K562 (cell line): ENCODE data around the gene THADA. TPM values are rescaled to one million over a fixed set of nuclear protein-coding genes. Genes with fewer than 3 reads are reported as not detected.

Source experiments
- BRF1 ChIP-seq: IDR thresholded peaks from 3 replicates; pipeline ENCODE4 v1.6.1; 2011; ENCODE audit warnings: borderline replicate concordance, mild to moderate bottlenecking; ENCODE audit not compliant: insufficient read length; ENCODE audit errors: extremely low read depth
- DPF2 ChIP-seq: fragments of 450-650 bp; IDR thresholded peaks from 2 replicates; pipeline ENCODE4 v1.6.1; 2016
- ELF2 ChIP-seq: fragments of 250-450 bp; sonication (Bioruptor Pico); IDR thresholded peaks from 2 replicates; pipeline ENCODE4 v1.5.0; 2021; ENCODE audit warnings: mild to moderate bottlenecking
- ILF3 ChIP-seq: fragments of 450-650 bp; IDR thresholded peaks from 2 replicates; pipeline ENCODE4 v1.6.1; 2018; ENCODE audit warnings: antibody characterized with exemption, mild to moderate bottlenecking, moderate library complexity, borderline replicate concordance
- NCOA1 ChIP-seq: fragments of 450-650 bp; IDR thresholded peaks from 2 replicates; pipeline ENCODE4 v1.6.1; 2016; ENCODE audit warnings: low read depth
- NFATC3 ChIP-seq: fragments of 450-650 bp; IDR thresholded peaks from 2 replicates; pipeline ENCODE4 v1.6.1; 2017; ENCODE audit warnings: mild to moderate bottlenecking
- POLR3A ChIP-seq: IDR thresholded peaks from 2 replicates; pipeline ENCODE4 v1.6.1; 2011; ENCODE audit warnings: borderline replicate concordance, mild to moderate bottlenecking, moderate library complexity; ENCODE audit not compliant: insufficient read length, insufficient read depth; ENCODE audit errors: extremely low read depth
- SAFB ChIP-seq: fragments of 200-400 bp; formaldehyde crosslinking; IDR thresholded peaks from 2 replicates; pipeline ENCODE4 v1.6.1; 2017; ENCODE audit warnings: low read depth, low read length, borderline replicate concordance
- SMAD1 ChIP-seq: fragments of 150-350 bp; IDR thresholded peaks from 2 replicates; pipeline ENCODE4 v1.6.1; 2014; ENCODE audit warnings: low read length, low read depth; ENCODE audit not compliant: partially characterized antibody
- STAT5B ChIP-seq: fragments of 250-450 bp; sonication (Bioruptor Pico); IDR thresholded peaks from 2 replicates; pipeline ENCODE4 v1.8.0; 2021; ENCODE audit warnings: mild to moderate bottlenecking, inconsistent platforms
- TEAD1 ChIP-seq, 2 experiments: fragments of 450-650 bp in 1 of 2; sonication (generic) in 1 of 2; formaldehyde crosslinking; IDR thresholded peaks; 2 replicates each; pipeline versions ENCODE4 v1.4.0 to v1.8.0; 2020 to 2022; ENCODE audit warnings: mild to moderate bottlenecking in 2 of 2, missing genetic modification reagents in 1 of 2
- TSC22D4 ChIP-seq: fragments of 450-650 bp; IDR thresholded peaks from 2 replicates; pipeline ENCODE4 v1.6.1; 2016; ENCODE audit warnings: missing genetic modification characterization, missing biosample characterization, control low read depth
- ZNF239 ChIP-seq: fragments of 250-450 bp; sonication (Bioruptor Pico); IDR thresholded peaks from 2 replicates; pipeline ENCODE4 v1.4.0; 2020; ENCODE audit warnings: mild to moderate bottlenecking
- ZNF77 ChIP-seq: fragments of 250-450 bp; sonication (Bioruptor Pico); IDR thresholded peaks from 2 replicates; pipeline ENCODE4 v1.5.0; 2020
- polyA plus RNA-seq, 8 experiments: library from polyadenylated mRNA; depleted of rRNA in 4 of 8; stranded (reverse) in 5 of 8; unstranded in 3 of 8; fragments of >200 nt; fragmentation: Nextera tagmentation in 2 of 8; fragmentation: Illumina TruSeq in 1 of 8; extraction: Ambion mirVana in 2 of 8; extraction: Trizol in 1 of 8; gene quantifications; 2 replicates each; pipeline versions ENCODE4 v1.2.1 to v1.2.3, GENCODE V29; 2011 to 2014; ENCODE audit warnings: inconsistent platforms in 1 of 8, missing spikeins in 1 of 8
- total RNA-seq, 7 experiments: library from RNA; depleted of rRNA in 6 of 7; stranded (reverse); fragments of >200 nt in 6 of 7; fragmentation: Illumina TruSeq in 2 of 7; extraction: Trizol in 2 of 7; gene quantifications; 2 replicates each; pipeline versions ENCODE4 v1.2.1 to v1.2.3, GENCODE V29; 2011 to 2021; ENCODE audit warnings: low replicate concordance in 1 of 7
- TF ChIP-seq, protein P1 (sequence below): IDR thresholded peaks from 2 replicates; pipeline ENCODE4 v1.6.1; 2012; ENCODE audit warnings: low read depth, low read length, improper control_type of control experiment, borderline replicate concordance
- TF ChIP-seq, protein P2 (sequence below): sonication (generic); formaldehyde crosslinking; IDR thresholded peaks from 2 replicates; pipeline ENCODE4 v1.8.0; 2023; ENCODE audit warnings: missing genetic modification reagents, mild to moderate bottlenecking, borderline replicate concordance
- TF ChIP-seq, protein P3 (sequence below): IDR thresholded peaks from 2 replicates; pipeline ENCODE4 v1.6.1; 2011; ENCODE audit not compliant: insufficient read length; ENCODE audit errors: extremely low read depth
- TF ChIP-seq, protein P4 (sequence below): sonication (generic); formaldehyde crosslinking; IDR thresholded peaks from 2 replicates; pipeline ENCODE4 v1.8.0; 2022; ENCODE audit warnings: mild to moderate bottlenecking, missing genetic modification reagents, borderline replicate concordance

The THADA gene
- total and polyA plus RNA-seq, 9 of the 15 experiments (the other 6 are each of a cell fraction or from before 2014, with no cell fraction given), result 17.8 to 34.7 (median 31.9) TPM

DNA sequence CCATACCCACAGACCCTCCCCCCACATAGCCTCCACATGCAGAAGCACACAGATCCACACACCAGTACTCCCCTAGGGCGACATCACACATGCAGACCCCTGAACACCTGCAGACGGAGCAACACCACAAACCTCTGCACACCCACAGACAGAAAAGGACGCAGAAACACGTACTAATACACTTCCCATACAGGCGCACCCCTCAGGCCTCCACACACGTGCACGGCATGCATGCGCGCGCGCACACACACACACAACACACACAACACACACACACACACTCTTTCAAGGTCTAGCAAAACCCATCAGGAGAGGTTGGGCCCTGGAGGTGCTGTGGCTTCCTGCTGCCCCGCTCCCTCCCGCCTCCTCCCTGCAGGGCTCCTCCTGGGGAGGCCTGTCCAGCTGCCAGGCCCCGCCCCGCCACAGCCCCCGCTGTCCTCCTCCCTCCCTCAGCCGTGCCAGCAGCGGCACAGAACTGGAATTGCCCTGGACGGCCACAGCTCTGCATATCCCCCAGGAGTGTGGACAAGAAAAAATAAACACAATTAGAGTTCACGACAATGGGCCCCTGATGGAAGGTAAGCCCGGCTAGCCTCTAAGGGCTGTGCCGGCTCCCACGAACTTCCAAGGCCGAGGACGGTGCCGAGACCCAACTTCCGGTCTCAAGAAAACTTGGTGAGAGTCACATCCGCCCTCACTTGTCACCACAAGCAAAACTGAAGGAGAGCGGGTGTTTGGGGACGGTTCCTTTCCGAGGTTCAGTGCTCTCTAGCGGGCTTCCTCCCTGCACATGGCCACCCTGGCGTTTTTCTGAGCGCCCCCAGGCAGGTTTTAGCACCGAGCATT, 376.2 kb downstream of the THADA start (continued):
- TF ChIP-seq, protein P1, sequence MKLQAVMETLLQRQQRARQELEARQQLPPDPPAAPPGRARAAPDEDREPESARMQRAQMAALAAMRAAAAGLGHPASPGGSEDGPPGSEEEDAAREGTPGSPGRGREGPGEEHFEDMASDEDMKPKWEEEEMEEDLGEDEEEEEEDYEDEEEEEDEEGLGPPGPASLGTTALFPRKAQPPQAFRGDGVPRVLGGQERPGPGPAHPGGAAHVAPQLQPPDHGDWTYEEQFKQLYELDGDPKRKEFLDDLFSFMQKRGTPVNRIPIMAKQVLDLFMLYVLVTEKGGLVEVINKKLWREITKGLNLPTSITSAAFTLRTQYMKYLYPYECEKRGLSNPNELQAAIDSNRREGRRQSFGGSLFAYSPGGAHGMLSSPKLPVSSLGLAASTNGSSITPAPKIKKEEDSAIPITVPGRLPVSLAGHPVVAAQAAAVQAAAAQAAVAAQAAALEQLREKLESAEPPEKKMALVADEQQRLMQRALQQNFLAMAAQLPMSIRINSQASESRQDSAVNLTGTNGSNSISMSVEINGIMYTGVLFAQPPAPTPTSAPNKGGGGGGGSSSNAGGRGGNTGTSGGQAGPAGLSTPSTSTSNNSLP, result no peak
- no peak; a peak in 1 of 4 replicates for TF ChIP-seq TEAD1 (CRISPR knock-in tag; IDR thresholded peaks at IDR 0.05)
- TF ChIP-seq ILF3, result no peak
- TF ChIP-seq NCOA1, result peak; percentile 40; the same call in 1 of the 2 replicates
- TF ChIP-seq, protein P2, sequence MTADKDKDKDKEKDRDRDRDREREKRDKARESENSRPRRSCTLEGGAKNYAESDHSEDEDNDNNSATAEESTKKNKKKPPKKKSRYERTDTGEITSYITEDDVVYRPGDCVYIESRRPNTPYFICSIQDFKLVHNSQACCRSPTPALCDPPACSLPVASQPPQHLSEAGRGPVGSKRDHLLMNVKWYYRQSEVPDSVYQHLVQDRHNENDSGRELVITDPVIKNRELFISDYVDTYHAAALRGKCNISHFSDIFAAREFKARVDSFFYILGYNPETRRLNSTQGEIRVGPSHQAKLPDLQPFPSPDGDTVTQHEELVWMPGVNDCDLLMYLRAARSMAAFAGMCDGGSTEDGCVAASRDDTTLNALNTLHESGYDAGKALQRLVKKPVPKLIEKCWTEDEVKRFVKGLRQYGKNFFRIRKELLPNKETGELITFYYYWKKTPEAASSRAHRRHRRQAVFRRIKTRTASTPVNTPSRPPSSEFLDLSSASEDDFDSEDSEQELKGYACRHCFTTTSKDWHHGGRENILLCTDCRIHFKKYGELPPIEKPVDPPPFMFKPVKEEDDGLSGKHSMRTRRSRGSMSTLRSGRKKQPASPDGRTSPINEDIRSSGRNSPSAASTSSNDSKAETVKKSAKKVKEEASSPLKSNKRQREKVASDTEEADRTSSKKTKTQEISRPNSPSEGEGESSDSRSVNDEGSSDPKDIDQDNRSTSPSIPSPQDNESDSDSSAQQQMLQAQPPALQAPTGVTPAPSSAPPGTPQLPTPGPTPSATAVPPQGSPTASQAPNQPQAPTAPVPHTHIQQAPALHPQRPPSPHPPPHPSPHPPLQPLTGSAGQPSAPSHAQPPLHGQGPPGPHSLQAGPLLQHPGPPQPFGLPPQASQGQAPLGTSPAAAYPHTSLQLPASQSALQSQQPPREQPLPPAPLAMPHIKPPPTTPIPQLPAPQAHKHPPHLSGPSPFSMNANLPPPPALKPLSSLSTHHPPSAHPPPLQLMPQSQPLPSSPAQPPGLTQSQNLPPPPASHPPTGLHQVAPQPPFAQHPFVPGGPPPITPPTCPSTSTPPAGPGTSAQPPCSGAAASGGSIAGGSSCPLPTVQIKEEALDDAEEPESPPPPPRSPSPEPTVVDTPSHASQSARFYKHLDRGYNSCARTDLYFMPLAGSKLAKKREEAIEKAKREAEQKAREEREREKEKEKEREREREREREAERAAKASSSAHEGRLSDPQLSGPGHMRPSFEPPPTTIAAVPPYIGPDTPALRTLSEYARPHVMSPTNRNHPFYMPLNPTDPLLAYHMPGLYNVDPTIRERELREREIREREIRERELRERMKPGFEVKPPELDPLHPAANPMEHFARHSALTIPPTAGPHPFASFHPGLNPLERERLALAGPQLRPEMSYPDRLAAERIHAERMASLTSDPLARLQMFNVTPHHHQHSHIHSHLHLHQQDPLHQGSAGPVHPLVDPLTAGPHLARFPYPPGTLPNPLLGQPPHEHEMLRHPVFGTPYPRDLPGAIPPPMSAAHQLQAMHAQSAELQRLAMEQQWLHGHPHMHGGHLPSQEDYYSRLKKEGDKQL (CRISPR knock-in tag), result no peak
- TF ChIP-seq ELF2 (CRISPR knock-in tag), result no peak
- no peak for TF ChIP-seq NFATC3
- no peak for TF ChIP-seq ZNF239
- TF ChIP-seq TSC22D4 (tag), result no peak; the same call in 1 of the 2 replicates
- TF ChIP-seq, protein P3, sequence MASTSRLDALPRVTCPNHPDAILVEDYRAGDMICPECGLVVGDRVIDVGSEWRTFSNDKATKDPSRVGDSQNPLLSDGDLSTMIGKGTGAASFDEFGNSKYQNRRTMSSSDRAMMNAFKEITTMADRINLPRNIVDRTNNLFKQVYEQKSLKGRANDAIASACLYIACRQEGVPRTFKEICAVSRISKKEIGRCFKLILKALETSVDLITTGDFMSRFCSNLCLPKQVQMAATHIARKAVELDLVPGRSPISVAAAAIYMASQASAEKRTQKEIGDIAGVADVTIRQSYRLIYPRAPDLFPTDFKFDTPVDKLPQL, result no peak
- TF ChIP-seq POLR3A, result no peak
- no peak for TF ChIP-seq SAFB
- no peak for TF ChIP-seq BRF1
- no peak for TF ChIP-seq ZNF77 (CRISPR knock-in tag)
- TF ChIP-seq STAT5B, result no peak
- TF ChIP-seq DPF2, result peak; percentile 23
- peak; percentile 64 for TF ChIP-seq SMAD1
- TF ChIP-seq, protein P4, sequence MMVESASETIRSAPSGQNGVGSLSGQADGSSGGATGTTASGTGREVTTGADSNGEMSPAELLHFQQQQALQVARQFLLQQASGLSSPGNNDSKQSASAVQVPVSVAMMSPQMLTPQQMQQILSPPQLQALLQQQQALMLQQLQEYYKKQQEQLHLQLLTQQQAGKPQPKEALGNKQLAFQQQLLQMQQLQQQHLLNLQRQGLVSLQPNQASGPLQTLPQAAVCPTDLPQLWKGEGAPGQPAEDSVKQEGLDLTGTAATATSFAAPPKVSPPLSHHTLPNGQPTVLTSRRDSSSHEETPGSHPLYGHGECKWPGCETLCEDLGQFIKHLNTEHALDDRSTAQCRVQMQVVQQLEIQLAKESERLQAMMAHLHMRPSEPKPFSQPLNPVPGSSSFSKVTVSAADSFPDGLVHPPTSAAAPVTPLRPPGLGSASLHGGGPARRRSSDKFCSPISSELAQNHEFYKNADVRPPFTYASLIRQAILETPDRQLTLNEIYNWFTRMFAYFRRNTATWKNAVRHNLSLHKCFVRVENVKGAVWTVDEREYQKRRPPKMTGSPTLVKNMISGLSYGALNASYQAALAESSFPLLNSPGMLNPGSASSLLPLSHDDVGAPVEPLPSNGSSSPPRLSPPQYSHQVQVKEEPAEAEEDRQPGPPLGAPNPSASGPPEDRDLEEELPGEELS (CRISPR knock-in tag), result no peak
